Heart left ventricle (tissue), 16 donors: ENCODE measurements around the gene FASTKD1. TPM values are rescaled to one million over a fixed set of nuclear protein-coding genes. Genes with fewer than 3 reads are reported as not detected.
"Not testable (repeated sequence)": the region's sequence is repeated elsewhere in the genome, so short reads cannot be mapped to it uniquely, and the experiment has no call there.

Experiments
- ATAC-seq, 4 donors: fragments of 200-7000 bp; cut with Tn5 transposase; one replicate each; pipeline ENCODE4 v1.9.1; 2020 to 2022; ENCODE audit warnings: moderate library complexity in 4 of 4, mild to moderate bottlenecking in 3 of 4, moderate number of reproducible peaks in 1 of 4
- DNase-seq, 5 donors: peaks; one replicate each; pipeline ENCODE4 v3.0.0-alpha.2; 2020
- H3K27ac ChIP-seq, 12 donors: fragments of 200-600 bp; sonication (generic) in 4 of 12; one replicate each; pipeline versions ENCODE4 v1.5.0 to v1.8.0; 2016 to 2022; ENCODE audit warnings: mild to moderate bottlenecking in 2 of 12
- H3K27me3 ChIP-seq, 9 donors: fragments of 200-600 bp; sonication (generic) in 2 of 9; one replicate each; pipeline versions ENCODE4 v1.5.1 to v1.8.0; 2016 to 2022; ENCODE audit warnings: mild to moderate bottlenecking in 3 of 9
- H3K36me3 ChIP-seq, 9 donors: fragments of 200-600 bp; sonication (generic) in 2 of 9; one replicate each; pipeline versions ENCODE4 v1.5.0 to v1.8.0; 2018 to 2022; ENCODE audit warnings: mild to moderate bottlenecking in 2 of 9
- H3K4me1 ChIP-seq, 12 donors: fragments of 200-600 bp; sonication (generic) in 4 of 12; one replicate each; pipeline versions ENCODE4 v1.5.0 to v1.8.0; 2016 to 2022; ENCODE audit warnings: mild to moderate bottlenecking in 3 of 12
- H3K4me3 ChIP-seq, 12 donors: fragments of 200-600 bp; sonication (generic) in 4 of 12; one replicate each; pipeline versions ENCODE4 v1.5.0 to v1.8.0; 2017 to 2022; ENCODE audit warnings: mild to moderate bottlenecking in 9 of 12, moderate library complexity in 4 of 12
- H3K9me3 ChIP-seq, 12 donors: fragments of 200-600 bp; sonication (generic) in 4 of 12; one replicate each; pipeline versions ENCODE4 v1.5.0 to v1.8.0; 2016 to 2022; ENCODE audit warnings: mild to moderate bottlenecking in 1 of 12
- POLR2A ChIP-seq, 2 donors: fragments of 450-650 bp; IDR thresholded peaks; one replicate each; pipeline ENCODE4 v1.6.1; 2017; ENCODE audit warnings: antibody characterized with exemption in 2 of 2, mild to moderate bottlenecking in 2 of 2, moderate library complexity in 2 of 2
- WGBS, 4 donors: extraction: QIAGEN DNeasy Blood & Tissue Kit in 2 of 4; methylation state at CpG; one replicate each; pipeline versions ENCODE4 v1.1.5 to v1.1.7; 2013 to 2018; 5-methylcytosine and 5-hydroxymethylcytosine counted together
- intact Hi-C, 10 donors: fragments of 100-400 bp; cut with DNase I; formaldehyde crosslinking; loops; one replicate each; pipeline versions ENCODE4 v1.11.1 to v1.14.2; 2022
- polyA plus RNA-seq, 2 donors: library from polyadenylated mRNA; stranded (reverse); fragments of 200-250 nt; gene quantifications; one replicate each; pipeline ENCODE4 v1.2.3, GENCODE V29; 2013
- total RNA-seq, 9 donors: library from RNA; depleted of rRNA in 2 of 9; stranded (reverse); fragments of >200 nt in 2 of 9; fragmentation: NEBNext Ultra II Directional in 3 of 9; extraction: Animal tissue kit (Norgen Biotek cat#: 25700) in 3 of 9; gene quantifications; one replicate each; pipeline versions ENCODE4 v1.1.0 to v1.2.4, GENCODE V29; 2016 to 2023
- TF ChIP-seq, protein P1 (sequence below), 12 donors: fragments of 200-600 bp; sonication (generic) in 4 of 12; IDR thresholded peaks; one replicate each; pipeline versions ENCODE4 v1.5.0 to v1.8.0; 2018 to 2022; ENCODE audit warnings: antibody characterized with exemption in 12 of 12, mild to moderate bottlenecking in 5 of 12
- donor health status: ischemic (EF 13 %, LVEDD 7.1; RV severe dilation, severe dysfunction).
- donor health status: healthy with polysubstance abuse.
- donor health status: DM: no; HTN: yes; CAD: no.
- donor health status: DM: no; HTN: no; CAD: no.
- donor health status: ischemic (EF 25% LVEDD 6.9; RV normal size, moderate dysfunction).
- donor health status: ischemic (EF 25% LVEDD 5.7; RV mildly dilated, moderate dysfunction).
- donor health status: healthy.
- donor health status: DM: yes; HTN: yes; CAD: no.
- donor health status: ischemic (EF 35%, LVEDD 5.7; RV mildly dilated, moderate dysfunction).
- donor health status: nonischemic (EF 11% LVEDD 7.7; RV severe dilation, severe dysfunction).
- donor health status: DM: yes; HTN: yes; CAD: no.
- donor health status: PGD.
- donor health status: ischemic (EF 29% LVEDD 5.4; RV normal size, mild dysfunction).
- donor health status: nonischemic (EF 23%, LVEDD 6.1; RV moderate dilation, normal function).

Gene FASTKD1
- total and polyA plus RNA-seq, 11 donors = 25.3 to 154 (median 69.4) TPM

GRCh38 chr2:169598982-169599381, 25.3 kb upstream of the FASTKD1 start:
- no peaks in the 10 kb centered on the region for H3K27me3 ChIP-seq
- WGBS, 4 donors = 87 to 92% (median 91%) methylated on average over 2 of the region's 2 CpGs
- no peak for DNase-seq
- no peaks in the 10 kb centered on the region for H3K9me3 ChIP-seq
- TF ChIP-seq POLR2A (IDR thresholded peaks at IDR 0.05) = no peak
- TF ChIP-seq, protein P1, sequence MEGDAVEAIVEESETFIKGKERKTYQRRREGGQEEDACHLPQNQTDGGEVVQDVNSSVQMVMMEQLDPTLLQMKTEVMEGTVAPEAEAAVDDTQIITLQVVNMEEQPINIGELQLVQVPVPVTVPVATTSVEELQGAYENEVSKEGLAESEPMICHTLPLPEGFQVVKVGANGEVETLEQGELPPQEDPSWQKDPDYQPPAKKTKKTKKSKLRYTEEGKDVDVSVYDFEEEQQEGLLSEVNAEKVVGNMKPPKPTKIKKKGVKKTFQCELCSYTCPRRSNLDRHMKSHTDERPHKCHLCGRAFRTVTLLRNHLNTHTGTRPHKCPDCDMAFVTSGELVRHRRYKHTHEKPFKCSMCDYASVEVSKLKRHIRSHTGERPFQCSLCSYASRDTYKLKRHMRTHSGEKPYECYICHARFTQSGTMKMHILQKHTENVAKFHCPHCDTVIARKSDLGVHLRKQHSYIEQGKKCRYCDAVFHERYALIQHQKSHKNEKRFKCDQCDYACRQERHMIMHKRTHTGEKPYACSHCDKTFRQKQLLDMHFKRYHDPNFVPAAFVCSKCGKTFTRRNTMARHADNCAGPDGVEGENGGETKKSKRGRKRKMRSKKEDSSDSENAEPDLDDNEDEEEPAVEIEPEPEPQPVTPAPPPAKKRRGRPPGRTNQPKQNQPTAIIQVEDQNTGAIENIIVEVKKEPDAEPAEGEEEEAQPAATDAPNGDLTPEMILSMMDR (IDR thresholded peaks at IDR 0.05) = no peak
- ATAC-seq = no peak
- no peak overlapping the region for H3K4me3 ChIP-seq
- H3K27ac ChIP-seq = no peak overlapping the region
- intact Hi-C loops = no loop called here
- peaks cover 0 to 22% (median 2%) of the 10 kb centered on the region in 12 donors for H3K4me1 ChIP-seq
- peaks cover 0 to 8% (median 0%) of the 10 kb centered on the region in 9 donors for H3K36me3 ChIP-seq

DNA sequence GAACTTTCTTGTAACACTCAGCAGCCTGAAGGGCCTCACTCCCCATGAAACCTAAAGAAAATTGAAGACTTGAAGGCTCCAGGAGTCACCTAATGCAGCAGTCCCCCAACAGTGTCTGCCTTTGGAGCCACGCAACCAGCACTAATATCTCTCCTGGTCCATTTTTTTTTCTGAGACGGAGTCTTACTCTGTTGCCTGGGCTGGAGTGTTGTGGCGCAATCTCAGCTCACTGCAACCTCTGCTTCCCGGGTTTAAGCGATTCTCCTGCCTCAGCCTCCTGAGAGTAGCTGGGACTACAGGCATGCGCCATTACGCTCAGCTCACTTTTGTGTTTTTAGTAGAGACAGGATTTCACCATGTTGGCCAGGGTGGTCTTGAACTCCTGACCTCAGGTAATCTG, 22.9 kb upstream of the FASTKD1 start:
- H3K27ac ChIP-seq = not testable (repeated sequence)

GRCh38 chr2:169590804-169591203, 17.1 kb upstream of the FASTKD1 start:
- peaks cover 0 to 4% (median 0%) of the 10 kb centered on the region in 9 donors for H3K36me3 ChIP-seq
- intact Hi-C loops = no loop called here
- H3K9me3 ChIP-seq = no peaks in the 10 kb centered on the region
- ATAC-seq = no peak
- WGBS, 4 donors = 69 to 74% (median 74%) methylated on average over 8 of the region's 8 CpGs
- H3K27me3 ChIP-seq = no peaks in the 10 kb centered on the region
- peak overlapping the region in 1 of 12 donors; percentile 17 for H3K27ac ChIP-seq
- peaks cover 5 to 45% (median 18%) of the 10 kb centered on the region in 12 donors for H3K4me1 ChIP-seq
- TF ChIP-seq, protein P1 (IDR thresholded peaks at IDR 0.05) = no peak
- no peak for TF ChIP-seq POLR2A (IDR thresholded peaks at IDR 0.05)
- no peak for DNase-seq
- H3K4me3 ChIP-seq = no peak overlapping the region

More for the DNA sequence above, 22.9 kb upstream of the FASTKD1 start:
- H3K36me3 ChIP-seq, intact Hi-C loops, ATAC-seq, H3K4me3 ChIP-seq, H3K27me3 ChIP-seq, DNase-seq, H3K9me3 ChIP-seq: not testable (repeated sequence)
- 82 to 98% (median 87%) methylated on average over 6 to 7 of the region's 7 CpGs for WGBS, 4 donors
- peaks cover 0 to 22% (median 2%) of the 10 kb centered on the region in 12 donors for H3K4me1 ChIP-seq

- Histone ChIP-seq H3K4me1 (peaks cover 9 to 45% (median 24%) of the 10 kb centered on the region in 12 donors), H3K27me3 (no peaks in the 10 kb centered on the region), H3K36me3 (no peaks in the 10 kb centered on the region), H3K4me3 (peak overlapping the region; percentile 72 to 98 (median 83)), H3K9me3 (peaks cover 0 to 4% (median 0%) of the 10 kb centered on the region in 12 donors), H3K27ac (peak overlapping the region in 9 of 12 donors; percentile 94 to 99 (median 97))
- DNase-seq = no peak
- no peak for ATAC-seq
- TF ChIP-seq, protein P1 (IDR thresholded peaks at IDR 0.05) = no peak
- no peak for TF ChIP-seq POLR2A (IDR thresholded peaks at IDR 0.05)
- intact Hi-C loops = loop anchor here in 3 of 10 donors (10.0 kb wide), 2 partner anchors 109 to 209 kb away; partner anchors contain the start of genes CFAP210 (in 2 of the 3), PHOSPHO2 (in 2 of the 3) and SSB (in 1 of the 3)
- WGBS, 4 donors = 14 to 18% (median 17%) methylated on average over 7 of the region's 7 CpGs
Observed at GRCh38 chr2:169585673-169586072, 12.0 kb upstream of the FASTKD1 start.
